GM21360 (cell line): Measurements from ENCODE around the gene ASPSCR1.
A peak's percentile ranks its signal among the peaks of the same experiment; 100 is the strongest.

ENCODE experiments used
- ATAC-seq: cut with Tn5 transposase; IDR thresholded peaks from one replicate; pipeline ENCODE4 v1.9.1; 2021; ENCODE audit warnings: mild to moderate bottlenecking, moderate library complexity; ENCODE audit not compliant: unreplicated experiment

The ASPSCR1 gene

GRCh38 chr17:82021107-82021899, 43.9 kb downstream of the ASPSCR1 start:
- no peak for ATAC-seq

DNA sequence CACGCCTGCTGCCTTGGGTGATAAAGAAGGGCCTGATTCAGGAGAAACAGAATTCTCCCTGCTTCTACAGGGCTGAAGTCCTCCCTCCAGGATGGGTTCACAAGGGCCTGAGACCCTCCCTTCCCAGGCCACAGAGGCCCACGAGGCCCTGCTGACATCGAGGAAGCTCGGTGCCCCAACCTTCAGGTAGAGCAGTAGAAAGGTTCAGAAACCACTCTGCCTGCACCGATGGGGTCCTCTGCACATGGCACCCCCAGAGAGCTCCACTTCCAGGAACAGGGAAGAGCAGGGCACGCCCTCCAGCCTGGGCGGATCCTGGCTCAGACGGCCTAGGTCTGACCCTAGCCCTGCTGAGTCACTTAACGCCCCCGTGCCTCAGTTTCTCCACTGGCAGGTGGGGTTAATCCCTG, 44.5 kb downstream of the ASPSCR1 start:
- ATAC-seq, result no peak

GRCh38 chr17:82022310-82022980, 45.0 kb downstream of the ASPSCR1 start, which contains the start of gene CENPX:
Gene CENPX, minus strand, starts transcription at chr17:82022878. Its CDS starts 17 bp downstream, at chr17:82022861.
- ATAC-seq, result no peak

DNA sequence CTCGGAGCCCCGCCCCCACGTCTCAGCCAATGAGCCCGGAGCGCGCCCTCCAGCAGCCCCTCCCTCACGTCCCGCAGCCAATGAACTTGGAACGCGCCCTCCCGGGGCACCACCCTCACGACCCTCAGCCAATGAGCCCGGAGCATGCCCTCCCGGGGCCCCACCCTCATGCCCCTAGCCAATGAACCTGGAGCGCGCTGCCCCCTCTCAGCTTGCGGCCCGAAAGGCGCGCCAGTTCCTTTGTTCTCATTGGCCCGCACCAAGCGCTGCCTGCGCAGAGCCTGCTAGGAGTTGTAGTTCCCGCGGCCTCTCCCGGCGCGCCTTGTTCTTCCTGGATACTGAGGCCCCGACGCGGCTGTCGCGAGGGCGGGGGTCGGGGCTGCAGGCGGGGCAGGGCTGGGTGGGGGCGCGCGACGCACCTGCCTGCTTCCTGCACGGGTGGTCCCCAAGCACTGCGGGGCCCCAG, 45.6 kb downstream of the ASPSCR1 start, which contains the start of gene LRRC45:
LRRC45 (plus strand) TSS at position 325 of the 466 bp plus-strand sequence. CDS start 339 bp downstream, outside the sequence.
- ATAC-seq, result peak; percentile 78

GRCh38 chr17:82023447-82024241, 46.2 kb downstream of the ASPSCR1 start:
- ATAC-seq, result no peak

GRCh38 chr17:82024859-82025258, 47.4 kb downstream of the ASPSCR1 start:
- ATAC-seq, result no peak

DNA sequence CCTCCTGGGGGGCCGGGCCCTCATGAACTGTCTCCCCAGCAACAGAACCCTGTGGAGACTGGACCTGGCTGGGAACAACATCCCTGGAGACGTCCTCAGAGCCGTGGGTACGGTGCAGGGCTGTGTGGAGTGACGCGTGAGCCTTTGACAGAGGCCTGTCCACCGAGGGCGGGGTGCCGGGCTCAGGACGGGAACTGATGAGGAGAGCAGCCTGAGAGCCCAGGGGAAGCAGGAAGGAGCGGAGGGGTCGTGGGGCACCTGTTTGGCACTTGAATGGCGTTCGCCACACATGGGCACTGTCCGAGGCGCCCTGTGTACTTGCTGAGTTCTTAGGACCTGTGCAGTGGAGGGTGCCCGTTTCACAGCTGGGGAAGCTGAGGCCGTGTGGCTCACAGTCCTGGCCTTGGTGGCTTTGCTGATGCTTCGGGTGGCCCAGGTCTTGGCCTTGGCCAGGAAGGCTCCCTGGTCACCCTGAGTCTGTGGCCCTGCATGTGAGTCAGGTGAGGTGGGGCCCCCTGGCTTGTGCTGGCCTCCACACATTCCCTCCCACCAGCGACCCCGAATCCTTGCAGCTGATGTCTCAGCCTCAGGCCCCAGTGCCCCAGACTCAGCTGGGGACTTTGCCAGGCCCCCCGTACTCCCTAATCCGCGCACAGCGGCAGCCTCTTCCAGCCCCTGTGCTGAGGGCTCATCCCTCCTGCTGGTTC, 48.1 kb downstream of the ASPSCR1 start:
- ATAC-seq, result no peak

- no peak for ATAC-seq
Observed at GRCh38 chr17:82028246-82028645, 50.8 kb downstream of the ASPSCR1 start.

GRCh38 chr17:82028966-82029365, 51.5 kb downstream of the ASPSCR1 start:
- ATAC-seq, result no peak

GRCh38 chr17:82029391-82029790, 52.0 kb downstream of the ASPSCR1 start:
- ATAC-seq, result no peak

- ATAC-seq, result no peak
Observed at GRCh38 chr17:82029990-82030469, 52.6 kb downstream of the ASPSCR1 start.

GRCh38 chr17:82030470-82031302, 53.3 kb downstream of the ASPSCR1 start:
- ATAC-seq, result no peak

DNA sequence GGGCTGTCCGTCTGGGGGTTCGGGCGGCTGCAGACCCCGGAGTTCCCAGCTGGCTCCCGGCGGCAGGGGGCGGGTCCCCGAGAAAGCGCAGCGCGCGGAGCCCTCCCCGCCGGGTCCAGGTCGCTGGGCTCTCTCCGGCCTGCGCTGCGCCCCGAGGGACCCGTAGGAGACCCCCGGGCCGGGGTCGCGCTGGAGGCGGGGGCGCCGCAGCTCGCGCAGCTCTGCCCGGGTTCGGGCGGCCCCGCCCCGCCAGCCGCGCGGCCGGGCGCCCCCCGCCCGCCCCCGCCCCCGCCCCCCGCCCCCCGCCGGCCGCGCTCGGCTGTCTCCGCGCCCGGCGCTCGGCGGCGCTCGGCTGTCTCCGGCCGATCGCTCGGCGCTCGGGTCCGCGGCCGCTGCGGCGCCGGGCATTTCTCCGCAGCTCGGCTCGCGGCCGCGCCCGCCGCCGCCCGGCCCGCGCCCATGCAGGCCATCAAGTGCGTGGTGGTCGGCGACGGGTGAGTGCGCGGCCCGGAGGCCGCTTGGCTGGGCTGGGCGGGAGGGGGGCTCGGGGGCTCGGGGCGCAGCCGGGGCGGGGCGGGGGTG, 54.0 kb downstream of the ASPSCR1 start, which contains the start of gene RAC3:
RAC3 (plus strand) TSS at position 376 of the 582 bp plus-strand sequence; CDS start at position 460, 84 bp downstream.
- no peak for ATAC-seq

- ATAC-seq, result no peak
Observed at GRCh38 chr17:82031885-82032627, 54.6 kb downstream of the ASPSCR1 start.

- ATAC-seq, result no peak
Observed at GRCh38 chr17:82033359-82034085, 56.1 kb downstream of the ASPSCR1 start.

DNA sequence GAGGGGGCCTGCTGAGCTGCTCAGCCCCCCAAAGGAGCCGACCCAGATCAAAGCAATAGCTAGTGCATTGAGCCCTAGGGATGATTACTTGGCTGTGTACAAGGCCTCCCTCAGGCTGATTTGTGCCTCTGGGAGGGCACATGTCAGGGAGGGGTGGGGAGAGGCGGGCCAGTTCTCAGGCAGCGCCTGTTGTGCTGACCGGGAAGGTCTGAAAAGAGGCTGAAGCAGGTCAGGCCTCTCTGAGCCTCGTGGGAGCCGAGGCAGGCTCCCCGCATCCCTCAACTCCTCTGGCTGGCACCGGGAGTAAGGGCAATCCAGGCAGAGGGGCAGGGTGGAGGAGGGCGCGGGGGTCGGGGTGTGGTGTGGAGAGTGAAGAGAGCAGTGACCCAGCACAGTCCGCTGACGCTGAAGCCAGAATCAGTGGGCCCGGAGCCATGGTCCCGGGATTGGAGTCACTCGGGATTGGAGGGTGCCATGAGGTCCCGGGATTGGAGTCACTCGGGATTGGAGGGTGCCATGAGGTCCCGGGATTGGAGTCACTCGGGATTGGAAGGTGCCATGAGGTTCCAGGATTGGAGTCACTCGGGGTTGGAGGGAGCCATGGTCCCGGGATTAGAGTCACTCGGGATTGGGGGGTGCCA, 57.1 kb downstream of the ASPSCR1 start:
- no peak for ATAC-seq

- no peak for ATAC-seq
Observed at GRCh38 chr17:82035488-82035887, 58.1 kb downstream of the ASPSCR1 start.
